Effector memory CD8-positive, alpha-beta T cell (primary cell): Measurements from ENCODE around the gene SENP2.
A peak's percentile ranks its signal among the peaks of the same experiment; 100 is the strongest.
"Not testable (repeated sequence)": the region's sequence is repeated elsewhere in the genome, so short reads cannot be mapped to it uniquely, and the experiment has no call there.

ENCODE experiments used
- ATAC-seq: fragments of 150-1000 bp; cut with Tn5 transposase; replicated peaks from 2 replicates; pipeline ENCODE4 v1.10.0; 2021; ENCODE audit warnings: mild to moderate bottlenecking, moderate library complexity
- DNase-seq, 3 experiments: peaks; one replicate each; pipeline ENCODE4 v3.0.0; 2021
- H3K27ac Mint-ChIP-seq, 2 donors: one replicate each; pipeline ENCODE4 v1.8.0; 2022; ENCODE audit warnings: mild to moderate bottlenecking in 2 of 2, mixed read lengths in 2 of 2, moderate library complexity in 2 of 2
- H3K27me3 Mint-ChIP-seq, 2 donors: one replicate each; pipeline ENCODE4 v1.8.0; 2022; ENCODE audit warnings: mixed read lengths in 2 of 2
- H3K36me3 Mint-ChIP-seq: one replicate; pipeline ENCODE4 v1.8.0; 2022; ENCODE audit warnings: mild to moderate bottlenecking, moderate library complexity, mixed read lengths; ENCODE audit not compliant: insufficient read depth
- H3K4me1 Mint-ChIP-seq, 2 donors: one replicate each; pipeline ENCODE4 v1.8.0; 2022; ENCODE audit warnings: low read depth in 2 of 2, mixed read lengths in 2 of 2
- H3K4me3 Mint-ChIP-seq, 2 donors: one replicate each; pipeline ENCODE4 v1.8.0; 2022; ENCODE audit warnings: mild to moderate bottlenecking in 2 of 2, mixed read lengths in 2 of 2, moderate library complexity in 2 of 2
- H3K9me3 Mint-ChIP-seq, 2 donors: one replicate each; pipeline ENCODE4 v1.8.0; 2022; ENCODE audit warnings: mixed read lengths in 2 of 2
- total RNA-seq, 9 experiments: gene quantifications; one replicate each; lab custom pipeline; 2026; lab: John Stamatoyannopoulos, UW

Gene SENP2
- 43.2 to 57.1 (median 50.1) reads per million in 9 experiments for total RNA-seq

- no peaks in the 10 kb centered on the region for H3K9me3 Mint-ChIP-seq
- peak; percentile 84 for ATAC-seq
- H3K4me3 Mint-ChIP-seq: peak within 1 kb of the TSS; percentile 74 to 77
- no peaks in the 10 kb centered on the region for H3K27me3 Mint-ChIP-seq
- peak within 1 kb of the TSS; percentile 91 to 96 for H3K27ac Mint-ChIP-seq
- peak; percentile 99 to 100 (median 99) for DNase-seq
- peaks cover 36 to 43% of the 10 kb centered on the region in 2 donors for H3K4me1 Mint-ChIP-seq
- peaks cover 55% of the 10 kb centered on the region for H3K36me3 Mint-ChIP-seq
Observed at GRCh38 chr3:185585859-185586685, at the start of gene SENP2. TSS of gene SENP2 (plus strand) at chr3:185586295. CDS start at chr3:185586414, 119 bp downstream.

- Mint-ChIP-seq H3K9me3 (no peaks in the 10 kb centered on the region), H3K4me1 (peaks cover 4 to 5% of the 10 kb centered on the region in 2 donors), H3K4me3 (no peak overlapping the region), H3K27ac (peak overlapping the region; percentile 3 to 85), H3K36me3 (no peaks in the 10 kb centered on the region), H3K27me3 (peaks cover 4 to 5% of the 10 kb centered on the region in 2 donors)
- DNase-seq (no peak), ATAC-seq (peak; percentile 52)
Observed at GRCh38 chr3:185537369-185537970, 48.6 kb upstream of the SENP2 start.

GRCh38 chr3:185539934-185540333 lies 46.2 kb upstream of the SENP2 start:
- H3K4me1 Mint-ChIP-seq: peaks cover 4 to 5% of the 10 kb centered on the region in 2 donors
- H3K27me3 Mint-ChIP-seq: peaks cover 5 to 8% of the 10 kb centered on the region in 2 donors
- DNase-seq (no peak), ATAC-seq (no peak)
- H3K27ac Mint-ChIP-seq: no peak overlapping the region
- no peak overlapping the region for H3K4me3 Mint-ChIP-seq
- H3K9me3 Mint-ChIP-seq: no peaks in the 10 kb centered on the region
- no peaks in the 10 kb centered on the region for H3K36me3 Mint-ChIP-seq

- peaks cover 5 to 8% of the 10 kb centered on the region in 2 donors for H3K27me3 Mint-ChIP-seq
- H3K27ac Mint-ChIP-seq: no peak overlapping the region
- peaks cover 4 to 5% of the 10 kb centered on the region in 2 donors for H3K4me1 Mint-ChIP-seq
- no peaks in the 10 kb centered on the region for H3K36me3 Mint-ChIP-seq
- no peak overlapping the region for H3K4me3 Mint-ChIP-seq
- ATAC-seq (no peak), DNase-seq (no peak)
- no peaks in the 10 kb centered on the region for H3K9me3 Mint-ChIP-seq
Observed at GRCh38 chr3:185540695-185541094, 45.4 kb upstream of the SENP2 start.

- ATAC-seq (no peak), DNase-seq (no peak)
- Mint-ChIP-seq H3K4me3 (no peak overlapping the region), H3K27ac (no peak overlapping the region), H3K36me3 (no peaks in the 10 kb centered on the region), H3K4me1 (peaks cover 0 to 7% of the 10 kb centered on the region in 2 donors), H3K9me3 (no peaks in the 10 kb centered on the region), H3K27me3 (no peaks in the 10 kb centered on the region)
Observed at GRCh38 chr3:185549122-185549521, 37.0 kb upstream of the SENP2 start.

- no peaks in the 10 kb centered on the region for H3K9me3 Mint-ChIP-seq
- H3K27ac Mint-ChIP-seq: no peak overlapping the region
- H3K4me3 Mint-ChIP-seq: no peak overlapping the region
- H3K27me3 Mint-ChIP-seq: no peaks in the 10 kb centered on the region
- H3K4me1 Mint-ChIP-seq: peaks cover 0 to 7% of the 10 kb centered on the region in 2 donors
- DNase-seq (no peak), ATAC-seq (no peak)
- no peaks in the 10 kb centered on the region for H3K36me3 Mint-ChIP-seq
Observed at GRCh38 chr3:185549651-185550111, 36.4 kb upstream of the SENP2 start.

GRCh38 chr3:185552358-185552877 lies 33.7 kb upstream of the SENP2 start, which contains the start of gene LIPH:
TSS of gene LIPH (minus strand) at chr3:185552588. CDS start at chr3:185552471, 117 bp downstream.
- no peak for ATAC-seq
- no peak within 1 kb of the TSS for H3K4me3 Mint-ChIP-seq
- no peaks in the 10 kb centered on the region for H3K36me3 Mint-ChIP-seq
- no peak for DNase-seq
- H3K27me3 Mint-ChIP-seq: no peaks in the 10 kb centered on the region
- no peak within 1 kb of the TSS for H3K27ac Mint-ChIP-seq
- H3K4me1 Mint-ChIP-seq: peaks cover 0 to 7% of the 10 kb centered on the region in 2 donors
- no peaks in the 10 kb centered on the region for H3K9me3 Mint-ChIP-seq

GRCh38 chr3:185555101-185555501 lies 31.0 kb upstream of the SENP2 start:
- Mint-ChIP-seq H3K36me3 (peaks cover 3% of the 10 kb centered on the region), H3K9me3 (no peaks in the 10 kb centered on the region), H3K27ac (no peak overlapping the region), H3K4me1 (peaks cover 8 to 11% of the 10 kb centered on the region in 2 donors), H3K27me3 (peaks cover 10% of the 10 kb centered on the region in 2 donors), H3K4me3 (no peak overlapping the region)
- ATAC-seq: no peak
- DNase-seq: no peak

- no peak overlapping the region for H3K27ac Mint-ChIP-seq
Observed at GRCh38 chr3:185555860-185556347, 30.2 kb upstream of the SENP2 start.

GRCh38 chr3:185556640-185557039 lies 29.5 kb upstream of the SENP2 start:
- H3K36me3 Mint-ChIP-seq, H3K9me3 Mint-ChIP-seq, H3K27ac Mint-ChIP-seq, H3K4me3 Mint-ChIP-seq, DNase-seq, ATAC-seq: not testable (repeated sequence)
- Mint-ChIP-seq H3K27me3 (peaks cover 10 to 25% of the 10 kb centered on the region in 2 donors), H3K4me1 (peaks cover 10 to 11% of the 10 kb centered on the region in 2 donors)

More at GRCh38 chr3:185555860-185556347, 30.2 kb upstream of the SENP2 start:
- Mint-ChIP-seq H3K36me3 (peaks cover 3% of the 10 kb centered on the region), H3K4me3 (no peak overlapping the region), H3K27me3 (peaks cover 10 to 18% of the 10 kb centered on the region in 2 donors), H3K9me3 (no peaks in the 10 kb centered on the region), H3K4me1 (peaks cover 8 to 11% of the 10 kb centered on the region in 2 donors)
- no peak for DNase-seq
- ATAC-seq: no peak

- H3K4me3 Mint-ChIP-seq: no peak overlapping the region
Observed at GRCh38 chr3:185558395-185558794, 27.7 kb upstream of the SENP2 start.

GRCh38 chr3:185559706-185560090 lies 26.4 kb upstream of the SENP2 start:
- Mint-ChIP-seq H3K27ac (no peak overlapping the region), H3K4me3 (no peak overlapping the region), H3K27me3 (peaks cover 10 to 25% of the 10 kb centered on the region in 2 donors), H3K36me3 (peaks cover 3% of the 10 kb centered on the region), H3K9me3 (no peaks in the 10 kb centered on the region), H3K4me1 (peaks cover 4 to 10% of the 10 kb centered on the region in 2 donors)
- ATAC-seq: no peak
- no peak for DNase-seq

More at GRCh38 chr3:185558395-185558794, 27.7 kb upstream of the SENP2 start:
- ATAC-seq (no peak), DNase-seq (no peak)
- Mint-ChIP-seq H3K27ac (no peak overlapping the region), H3K4me1 (peaks cover 4 to 10% of the 10 kb centered on the region in 2 donors), H3K9me3 (no peaks in the 10 kb centered on the region), H3K36me3 (peaks cover 3% of the 10 kb centered on the region), H3K27me3 (peaks cover 10 to 25% of the 10 kb centered on the region in 2 donors)

GRCh38 chr3:185560676-185561075 lies 25.4 kb upstream of the SENP2 start:
- ATAC-seq (no peak), DNase-seq (no peak)
- no peak overlapping the region for H3K27ac Mint-ChIP-seq
- H3K4me3 Mint-ChIP-seq: no peak overlapping the region
- H3K4me1 Mint-ChIP-seq: peaks cover 4 to 10% of the 10 kb centered on the region in 2 donors
- H3K9me3 Mint-ChIP-seq: no peaks in the 10 kb centered on the region
- H3K36me3 Mint-ChIP-seq: peaks cover 3% of the 10 kb centered on the region
- peaks cover 10 to 25% of the 10 kb centered on the region in 2 donors for H3K27me3 Mint-ChIP-seq
